ENCODE results near the gene CSAD.
A peak's percentile ranks its signal among the peaks of the same experiment; 100 is the strongest.

Gene CSAD

DNA sequence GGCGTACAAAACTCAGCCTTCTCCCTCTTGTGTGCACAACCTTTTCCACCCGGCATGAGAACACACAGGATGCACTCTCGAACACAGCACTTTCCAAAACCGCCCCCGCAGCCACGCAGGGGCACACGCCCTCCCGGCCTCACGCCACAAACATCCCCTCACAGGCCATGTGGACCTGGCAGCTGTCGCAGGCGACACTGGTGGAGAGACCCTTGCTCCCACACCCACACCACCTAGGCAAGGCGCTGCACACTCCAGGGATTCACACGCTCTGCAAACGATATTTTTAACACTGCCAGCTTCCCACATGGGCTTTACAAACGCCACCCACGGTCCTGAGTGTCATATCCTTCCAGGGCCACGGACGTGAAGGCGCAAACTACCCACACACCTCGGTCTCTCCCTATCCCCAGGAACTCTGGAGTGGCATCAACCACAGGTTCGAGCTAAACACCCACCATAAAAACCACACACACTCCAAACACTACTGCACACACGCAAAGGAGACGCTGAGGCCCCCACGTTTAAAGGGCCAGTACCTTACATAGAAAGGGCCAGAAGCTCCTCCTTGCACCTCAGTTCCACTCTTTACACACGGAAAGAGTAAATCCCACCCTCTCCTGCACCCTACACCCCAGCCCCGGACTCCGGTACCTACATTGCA, 38.7 kb upstream of the CSAD start:
- H3K4me3 ChIP-seq (ENCODE audit: low read depth, low read length), result peak overlapping the region; percentile 59
- TF ChIP-seq, protein P1, sequence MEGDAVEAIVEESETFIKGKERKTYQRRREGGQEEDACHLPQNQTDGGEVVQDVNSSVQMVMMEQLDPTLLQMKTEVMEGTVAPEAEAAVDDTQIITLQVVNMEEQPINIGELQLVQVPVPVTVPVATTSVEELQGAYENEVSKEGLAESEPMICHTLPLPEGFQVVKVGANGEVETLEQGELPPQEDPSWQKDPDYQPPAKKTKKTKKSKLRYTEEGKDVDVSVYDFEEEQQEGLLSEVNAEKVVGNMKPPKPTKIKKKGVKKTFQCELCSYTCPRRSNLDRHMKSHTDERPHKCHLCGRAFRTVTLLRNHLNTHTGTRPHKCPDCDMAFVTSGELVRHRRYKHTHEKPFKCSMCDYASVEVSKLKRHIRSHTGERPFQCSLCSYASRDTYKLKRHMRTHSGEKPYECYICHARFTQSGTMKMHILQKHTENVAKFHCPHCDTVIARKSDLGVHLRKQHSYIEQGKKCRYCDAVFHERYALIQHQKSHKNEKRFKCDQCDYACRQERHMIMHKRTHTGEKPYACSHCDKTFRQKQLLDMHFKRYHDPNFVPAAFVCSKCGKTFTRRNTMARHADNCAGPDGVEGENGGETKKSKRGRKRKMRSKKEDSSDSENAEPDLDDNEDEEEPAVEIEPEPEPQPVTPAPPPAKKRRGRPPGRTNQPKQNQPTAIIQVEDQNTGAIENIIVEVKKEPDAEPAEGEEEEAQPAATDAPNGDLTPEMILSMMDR (IDR thresholded peaks at IDR 0.05; ENCODE audit: low read depth, low read length), result no peak
- no peaks in the 10 kb centered on the region for H3K27me3 ChIP-seq (ENCODE audit: insufficient read depth, low read depth, severe bottlenecking)
- H3K36me3 ChIP-seq, result no peaks in the 10 kb centered on the region
- no peaks in the 10 kb centered on the region for H3K9me3 ChIP-seq (ENCODE audit: severe bottlenecking)
- no peak overlapping the region for H3K27ac ChIP-seq
- no peak for DNase-seq

DNA sequence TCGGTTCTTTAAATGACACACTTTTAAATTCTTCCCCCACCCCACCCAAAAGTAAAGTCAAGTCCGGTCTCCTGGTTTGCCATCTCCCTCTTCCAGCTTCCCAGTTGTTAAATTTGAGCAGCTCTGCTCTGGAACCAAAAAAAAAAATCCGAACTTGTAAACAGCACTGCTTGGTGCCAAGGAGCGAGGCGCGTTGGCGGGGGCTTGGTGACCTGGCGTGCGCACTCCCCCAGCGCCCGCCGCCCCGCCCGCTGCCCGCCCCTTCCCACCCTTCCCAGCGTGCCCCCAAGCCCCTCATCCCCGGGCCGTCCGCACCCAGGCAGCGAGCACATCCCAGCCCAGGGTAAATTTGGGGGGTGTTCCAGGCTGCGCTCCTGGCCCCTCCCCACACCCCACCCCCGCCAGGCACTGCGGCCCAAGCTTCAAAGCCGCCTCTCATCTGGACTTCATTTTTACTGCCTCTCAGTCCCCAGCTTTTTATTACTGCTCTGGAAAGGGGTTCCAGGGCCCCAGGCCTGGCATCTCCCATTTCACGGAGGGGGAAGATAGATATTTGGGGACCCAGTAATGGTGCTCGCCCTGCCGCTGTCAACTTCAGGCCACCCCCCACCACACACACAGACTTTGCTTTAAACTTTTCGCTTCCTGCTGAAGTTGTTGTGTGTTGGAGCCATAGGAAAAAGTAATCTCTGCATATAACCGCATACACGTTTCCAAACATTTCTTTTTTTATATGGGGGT, 38.0 kb upstream of the CSAD start:
- no peaks in the 10 kb centered on the region for H3K9me3 ChIP-seq (ENCODE audit: severe bottlenecking)
- H3K27ac ChIP-seq, result no peak overlapping the region
- H3K36me3 ChIP-seq, result no peaks in the 10 kb centered on the region; the same call in 1 of the 2 replicates
- H3K4me3 ChIP-seq (ENCODE audit: low read depth, low read length), result no peak overlapping the region
- TF ChIP-seq, protein P1 (IDR thresholded peaks at IDR 0.05; ENCODE audit: low read depth, low read length), result no peak
- DNase-seq, result no peak
- no peaks in the 10 kb centered on the region for H3K27me3 ChIP-seq (ENCODE audit: insufficient read depth, low read depth, severe bottlenecking)

DNA sequence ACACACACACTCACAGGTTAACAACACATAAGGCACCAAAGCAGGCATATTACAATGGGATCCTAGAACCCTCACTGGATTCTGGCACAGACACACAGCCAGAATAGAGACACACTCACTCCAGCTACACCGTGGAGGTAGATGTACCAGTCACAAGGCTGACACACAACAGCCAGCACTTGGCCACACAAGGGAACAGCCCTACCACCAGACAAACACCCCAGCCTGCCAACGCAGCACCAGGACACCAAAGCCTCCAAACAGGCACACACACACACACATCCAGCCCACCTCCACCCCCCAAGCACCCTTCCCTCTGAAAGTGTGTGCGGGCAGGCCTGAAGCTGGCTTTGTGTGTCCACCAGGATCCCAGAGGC, 37.2 kb upstream of the CSAD start:
- TF ChIP-seq, protein P1 (IDR thresholded peaks at IDR 0.05; ENCODE audit: low read depth, low read length), result no peak

GRCh38 chr12:53217051-53217930, 36.6 kb upstream of the CSAD start:
- Histone ChIP-seq H3K27ac (no peak overlapping the region), H3K9me3 (ENCODE audit: severe bottlenecking) (no peaks in the 10 kb centered on the region), H3K27me3 (ENCODE audit: insufficient read depth, low read depth, severe bottlenecking) (no peaks in the 10 kb centered on the region), H3K36me3 (no peaks in the 10 kb centered on the region; the same call in none of the 2 replicates), H3K4me3 (ENCODE audit: low read depth, low read length) (no peak overlapping the region)
- DNase-seq, result no peak
- TF ChIP-seq, protein P1 (IDR thresholded peaks at IDR 0.05; ENCODE audit: low read depth, low read length), result no peak

More for the DNA sequence above, 37.2 kb upstream of the CSAD start:
- H3K4me3 ChIP-seq (ENCODE audit: low read depth, low read length), result no peak overlapping the region
- H3K27ac ChIP-seq, result no peak overlapping the region
- no peaks in the 10 kb centered on the region; the same call in none of the 2 replicates for H3K36me3 ChIP-seq
- no peak for DNase-seq
- no peaks in the 10 kb centered on the region for H3K9me3 ChIP-seq (ENCODE audit: severe bottlenecking)
- no peaks in the 10 kb centered on the region for H3K27me3 ChIP-seq (ENCODE audit: insufficient read depth, low read depth, severe bottlenecking)

- no peak overlapping the region for H3K27ac ChIP-seq
- H3K4me3 ChIP-seq (ENCODE audit: low read depth, low read length), result no peak overlapping the region
- TF ChIP-seq, protein P1 (IDR thresholded peaks at IDR 0.05; ENCODE audit: low read depth, low read length), result no peak
Measured at GRCh38 chr12:53215497-53215896, 34.8 kb upstream of the CSAD start.

More at GRCh38 chr12:53215497-53215896, 34.8 kb upstream of the CSAD start:
- H3K9me3 ChIP-seq (ENCODE audit: severe bottlenecking), result no peaks in the 10 kb centered on the region
- H3K36me3 ChIP-seq, result peaks cover 2% of the 10 kb centered on the region
- no peaks in the 10 kb centered on the region for H3K27me3 ChIP-seq (ENCODE audit: insufficient read depth, low read depth, severe bottlenecking)
- DNase-seq, result no peak

Measured in WERI-Rb-1 (cell line).